K562 (cell line): ENCODE data around the gene RGS6.

ENCODE experiments used
- CAMTA2 ChIP-seq: fragments of 250-450 bp; sonication (Bioruptor Pico); conservative IDR thresholded peaks from 2 replicates; pipeline ENCODE4 v1.5.1; 2022
- CBX5 ChIP-seq: IDR thresholded peaks from 2 replicates; pipeline ENCODE4 v1.6.1; 2014; ENCODE audit warnings: low read depth, borderline replicate concordance
- CHD2 ChIP-seq: IDR thresholded peaks from 2 replicates; pipeline ENCODE4 v1.6.1; 2011; ENCODE audit warnings: low read depth, low read length
- GABPB1 ChIP-seq: sonication (generic); formaldehyde crosslinking; IDR thresholded peaks from 2 replicates; pipeline ENCODE4 v1.8.0; 2022; ENCODE audit warnings: mild to moderate bottlenecking, missing genetic modification reagents
- KDM1A ChIP-seq, 2 experiments: fragments of 450-650 bp; IDR thresholded peaks; 2 replicates each; pipeline ENCODE4 v1.6.1; 2016; ENCODE audit warnings: mild to moderate bottlenecking in 2 of 2
- TARDBP ChIP-seq: fragments of 450-650 bp; IDR thresholded peaks from 2 replicates; pipeline ENCODE4 v1.6.1; 2016
- ZNF282 ChIP-seq: sonication (generic); formaldehyde crosslinking; IDR thresholded peaks from 2 replicates; pipeline ENCODE4 v1.8.1; 2023; ENCODE audit warnings: missing genetic modification reagents
- TF ChIP-seq, protein P1 (sequence below), 3 experiments: IDR thresholded peaks in 2 of 3; conservative IDR thresholded peaks in 1 of 3; 2 replicates each; pipeline ENCODE4 v1.5.1; 2011 to 2012; ENCODE audit warnings: low read length in 3 of 3, mild to moderate bottlenecking in 3 of 3, control low read depth in 2 of 3, improper control_type of control experiment in 1 of 3, inconsistent platforms in 1 of 3, low read depth in 1 of 3, mixed read lengths in 1 of 3, moderate library complexity in 1 of 3; ENCODE audit not compliant: insufficient read depth in 2 of 3
- TF ChIP-seq, protein P2 (sequence below): sonication (generic); formaldehyde crosslinking; IDR thresholded peaks from 2 replicates; pipeline ENCODE4 v1.9.0; 2022; ENCODE audit warnings: mild to moderate bottlenecking, missing genetic modification reagents
- TF ChIP-seq, protein P3 (sequence below): sonication (generic); formaldehyde crosslinking; IDR thresholded peaks from 2 replicates; pipeline ENCODE4 v1.8.1; 2022; ENCODE audit warnings: missing genetic modification reagents
- TF ChIP-seq, protein P4 (sequence below): sonication (generic); formaldehyde crosslinking; IDR thresholded peaks from 2 replicates; pipeline ENCODE4 v1.8.0; 2023; ENCODE audit warnings: mild to moderate bottlenecking, missing genetic modification reagents
- TF ChIP-seq, protein P5 (sequence below): sonication (generic); formaldehyde crosslinking; IDR thresholded peaks from 2 replicates; pipeline ENCODE4 v1.8.0; 2022; ENCODE audit warnings: mild to moderate bottlenecking, missing genetic modification reagents
- TF ChIP-seq, protein P6 (sequence below): fragments of 450-650 bp; formaldehyde crosslinking; IDR thresholded peaks from 2 replicates; pipeline ENCODE4 v1.4.0; 2022; ENCODE audit warnings: missing genetic modification characterization

DNA sequence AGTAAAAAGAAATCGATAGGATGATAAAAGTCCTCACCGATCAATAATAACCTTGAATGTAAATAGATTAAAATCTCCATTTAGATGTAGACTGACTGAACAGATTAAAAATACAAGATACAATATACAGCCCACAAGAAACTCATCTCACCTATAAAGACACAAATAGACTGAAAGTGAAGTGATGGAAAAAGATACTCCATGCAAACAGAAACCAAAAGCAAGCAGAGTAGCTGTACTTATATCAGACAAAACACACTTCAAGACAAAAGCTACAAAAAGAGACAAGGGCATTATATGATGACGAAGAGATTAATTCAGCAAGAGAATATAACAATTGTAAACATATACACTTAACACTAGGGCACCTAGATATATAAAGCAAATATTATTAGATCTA, 444.8 kb downstream of the RGS6 start:
- TF ChIP-seq KDM1A (IDR thresholded peaks at IDR 0.05) (no peak), CBX5 (no peak), CAMTA2 (no peak), ZNF282 (CRISPR knock-in tag) (no peak), GABPB1 (CRISPR knock-in tag) (no peak), TARDBP (no peak), CHD2 (no peak)
- TF ChIP-seq, protein P1, sequence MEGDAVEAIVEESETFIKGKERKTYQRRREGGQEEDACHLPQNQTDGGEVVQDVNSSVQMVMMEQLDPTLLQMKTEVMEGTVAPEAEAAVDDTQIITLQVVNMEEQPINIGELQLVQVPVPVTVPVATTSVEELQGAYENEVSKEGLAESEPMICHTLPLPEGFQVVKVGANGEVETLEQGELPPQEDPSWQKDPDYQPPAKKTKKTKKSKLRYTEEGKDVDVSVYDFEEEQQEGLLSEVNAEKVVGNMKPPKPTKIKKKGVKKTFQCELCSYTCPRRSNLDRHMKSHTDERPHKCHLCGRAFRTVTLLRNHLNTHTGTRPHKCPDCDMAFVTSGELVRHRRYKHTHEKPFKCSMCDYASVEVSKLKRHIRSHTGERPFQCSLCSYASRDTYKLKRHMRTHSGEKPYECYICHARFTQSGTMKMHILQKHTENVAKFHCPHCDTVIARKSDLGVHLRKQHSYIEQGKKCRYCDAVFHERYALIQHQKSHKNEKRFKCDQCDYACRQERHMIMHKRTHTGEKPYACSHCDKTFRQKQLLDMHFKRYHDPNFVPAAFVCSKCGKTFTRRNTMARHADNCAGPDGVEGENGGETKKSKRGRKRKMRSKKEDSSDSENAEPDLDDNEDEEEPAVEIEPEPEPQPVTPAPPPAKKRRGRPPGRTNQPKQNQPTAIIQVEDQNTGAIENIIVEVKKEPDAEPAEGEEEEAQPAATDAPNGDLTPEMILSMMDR (IDR thresholded peaks at IDR 0.05 in 2 of 3, conservative IDR thresholded peaks at IDR 0.05 in 1 of 3; ENCODE audit: insufficient read depth in 2 of 3, low read depth in 1 of 3, low read length in 3 of 3): no peak
- TF ChIP-seq, protein P2, sequence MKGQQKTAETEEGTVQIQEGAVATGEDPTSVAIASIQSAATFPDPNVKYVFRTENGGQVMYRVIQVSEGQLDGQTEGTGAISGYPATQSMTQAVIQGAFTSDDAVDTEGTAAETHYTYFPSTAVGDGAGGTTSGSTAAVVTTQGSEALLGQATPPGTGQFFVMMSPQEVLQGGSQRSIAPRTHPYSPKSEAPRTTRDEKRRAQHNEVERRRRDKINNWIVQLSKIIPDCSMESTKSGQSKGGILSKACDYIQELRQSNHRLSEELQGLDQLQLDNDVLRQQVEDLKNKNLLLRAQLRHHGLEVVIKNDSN (CRISPR knock-in tag): no peak
- TF ChIP-seq, protein P3, sequence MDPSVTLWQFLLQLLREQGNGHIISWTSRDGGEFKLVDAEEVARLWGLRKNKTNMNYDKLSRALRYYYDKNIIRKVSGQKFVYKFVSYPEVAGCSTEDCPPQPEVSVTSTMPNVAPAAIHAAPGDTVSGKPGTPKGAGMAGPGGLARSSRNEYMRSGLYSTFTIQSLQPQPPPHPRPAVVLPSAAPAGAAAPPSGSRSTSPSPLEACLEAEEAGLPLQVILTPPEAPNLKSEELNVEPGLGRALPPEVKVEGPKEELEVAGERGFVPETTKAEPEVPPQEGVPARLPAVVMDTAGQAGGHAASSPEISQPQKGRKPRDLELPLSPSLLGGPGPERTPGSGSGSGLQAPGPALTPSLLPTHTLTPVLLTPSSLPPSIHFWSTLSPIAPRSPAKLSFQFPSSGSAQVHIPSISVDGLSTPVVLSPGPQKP (CRISPR knock-in tag): no peak
- TF ChIP-seq, protein P4, sequence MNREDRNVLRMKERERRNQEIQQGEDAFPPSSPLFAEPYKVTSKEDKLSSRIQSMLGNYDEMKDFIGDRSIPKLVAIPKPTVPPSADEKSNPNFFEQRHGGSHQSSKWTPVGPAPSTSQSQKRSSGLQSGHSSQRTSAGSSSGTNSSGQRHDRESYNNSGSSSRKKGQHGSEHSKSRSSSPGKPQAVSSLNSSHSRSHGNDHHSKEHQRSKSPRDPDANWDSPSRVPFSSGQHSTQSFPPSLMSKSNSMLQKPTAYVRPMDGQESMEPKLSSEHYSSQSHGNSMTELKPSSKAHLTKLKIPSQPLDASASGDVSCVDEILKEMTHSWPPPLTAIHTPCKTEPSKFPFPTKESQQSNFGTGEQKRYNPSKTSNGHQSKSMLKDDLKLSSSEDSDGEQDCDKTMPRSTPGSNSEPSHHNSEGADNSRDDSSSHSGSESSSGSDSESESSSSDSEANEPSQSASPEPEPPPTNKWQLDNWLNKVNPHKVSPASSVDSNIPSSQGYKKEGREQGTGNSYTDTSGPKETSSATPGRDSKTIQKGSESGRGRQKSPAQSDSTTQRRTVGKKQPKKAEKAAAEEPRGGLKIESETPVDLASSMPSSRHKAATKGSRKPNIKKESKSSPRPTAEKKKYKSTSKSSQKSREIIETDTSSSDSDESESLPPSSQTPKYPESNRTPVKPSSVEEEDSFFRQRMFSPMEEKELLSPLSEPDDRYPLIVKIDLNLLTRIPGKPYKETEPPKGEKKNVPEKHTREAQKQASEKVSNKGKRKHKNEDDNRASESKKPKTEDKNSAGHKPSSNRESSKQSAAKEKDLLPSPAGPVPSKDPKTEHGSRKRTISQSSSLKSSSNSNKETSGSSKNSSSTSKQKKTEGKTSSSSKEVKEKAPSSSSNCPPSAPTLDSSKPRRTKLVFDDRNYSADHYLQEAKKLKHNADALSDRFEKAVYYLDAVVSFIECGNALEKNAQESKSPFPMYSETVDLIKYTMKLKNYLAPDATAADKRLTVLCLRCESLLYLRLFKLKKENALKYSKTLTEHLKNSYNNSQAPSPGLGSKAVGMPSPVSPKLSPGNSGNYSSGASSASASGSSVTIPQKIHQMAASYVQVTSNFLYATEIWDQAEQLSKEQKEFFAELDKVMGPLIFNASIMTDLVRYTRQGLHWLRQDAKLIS (CRISPR knock-in tag): no peak
- TF ChIP-seq, protein P5, sequence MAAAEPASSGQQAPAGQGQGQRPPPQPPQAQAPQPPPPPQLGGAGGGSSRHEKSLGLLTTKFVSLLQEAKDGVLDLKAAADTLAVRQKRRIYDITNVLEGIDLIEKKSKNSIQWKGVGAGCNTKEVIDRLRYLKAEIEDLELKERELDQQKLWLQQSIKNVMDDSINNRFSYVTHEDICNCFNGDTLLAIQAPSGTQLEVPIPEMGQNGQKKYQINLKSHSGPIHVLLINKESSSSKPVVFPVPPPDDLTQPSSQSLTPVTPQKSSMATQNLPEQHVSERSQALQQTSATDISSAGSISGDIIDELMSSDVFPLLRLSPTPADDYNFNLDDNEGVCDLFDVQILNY (CRISPR knock-in tag): no peak
- TF ChIP-seq, protein P6, sequence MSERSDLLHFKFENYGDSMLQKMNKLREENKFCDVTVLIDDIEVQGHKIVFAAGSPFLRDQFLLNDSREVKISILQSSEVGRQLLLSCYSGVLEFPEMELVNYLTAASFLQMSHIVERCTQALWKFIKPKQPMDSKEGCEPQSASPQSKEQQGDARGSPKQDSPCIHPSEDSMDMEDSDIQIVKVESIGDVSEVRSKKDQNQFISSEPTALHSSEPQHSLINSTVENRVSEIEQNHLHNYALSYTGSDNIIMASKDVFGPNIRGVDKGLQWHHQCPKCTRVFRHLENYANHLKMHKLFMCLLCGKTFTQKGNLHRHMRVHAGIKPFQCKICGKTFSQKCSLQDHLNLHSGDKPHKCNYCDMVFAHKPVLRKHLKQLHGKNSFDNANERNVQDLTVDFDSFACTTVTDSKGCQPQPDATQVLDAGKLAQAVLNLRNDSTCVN: no peak
